GM18526 (cell line): ENCODE results near the gene FAM228A.

Experiments
- POLR2A ChIP-seq: IDR thresholded peaks from 3 replicates; pipeline ENCODE4 v1.6.1; 2011; ENCODE audit not compliant: insufficient read length; ENCODE audit errors: extremely low read depth

The FAM228A gene

GRCh38 chr2:24207359-24207758 lies 32.5 kb downstream of the FAM228A start:
- no peak for TF ChIP-seq POLR2A

- TF ChIP-seq POLR2A: no peak
Observed at GRCh38 chr2:24208490-24208889, 33.6 kb downstream of the FAM228A start.

GRCh38 chr2:24209389-24210105 lies 34.7 kb downstream of the FAM228A start:
- no peak for TF ChIP-seq POLR2A

GRCh38 chr2:24210106-24210455 lies 35.2 kb downstream of the FAM228A start:
- no peak for TF ChIP-seq POLR2A

GRCh38 chr2:24210723-24211122 lies 35.9 kb downstream of the FAM228A start:
- no peak for TF ChIP-seq POLR2A

GRCh38 chr2:24211408-24211807 lies 36.6 kb downstream of the FAM228A start:
- TF ChIP-seq POLR2A: no peak

GRCh38 chr2:24214880-24215279 lies 40.0 kb downstream of the FAM228A start:
- no peak for TF ChIP-seq POLR2A

GRCh38 chr2:24220554-24221291 lies 45.9 kb downstream of the FAM228A start:
- no peak for TF ChIP-seq POLR2A

GRCh38 chr2:24221343-24222050 lies 46.6 kb downstream of the FAM228A start:
- TF ChIP-seq POLR2A: no peak

- TF ChIP-seq POLR2A: no peak
Observed at GRCh38 chr2:24222946-24223345, 48.1 kb downstream of the FAM228A start.

- no peak for TF ChIP-seq POLR2A
Observed at GRCh38 chr2:24225499-24226242, 50.8 kb downstream of the FAM228A start.

GRCh38 chr2:24228470-24228869 lies 53.6 kb downstream of the FAM228A start:
- no peak for TF ChIP-seq POLR2A

- no peak for TF ChIP-seq POLR2A
Observed at GRCh38 chr2:24231461-24231881, 56.6 kb downstream of the FAM228A start.

GRCh38 chr2:24233321-24233720 lies 58.5 kb downstream of the FAM228A start:
- no peak for TF ChIP-seq POLR2A

- TF ChIP-seq POLR2A: no peak
Observed at GRCh38 chr2:24237313-24237712, 62.5 kb downstream of the FAM228A start.
